Caco-2 (cell line): Measurements from ENCODE around the gene RYR1. TPM values are rescaled to one million over a fixed set of nuclear protein-coding genes. Genes with fewer than 3 reads are reported as not detected.

Experiments
- BruUV-seq: library from RNA; stranded (reverse); fragments of 400-500 nt; replicated peaks from 2 replicates; lab custom pipeline; 2021; lab: Mats Ljungman, UMichigan
- CTCF ChIA-PET: fragments of 300-600 bp; sonication (Branson Sonifier 250); formaldehyde crosslinking; loops from one replicate; lab custom pipeline; 2022; ENCODE audit warnings: antibody characterized with exemption; lab: Charles Lee
- POLR2A ChIA-PET: fragments of 300-600 bp; sonication (Branson Sonifier 250); formaldehyde crosslinking; loops from one replicate; lab custom pipeline; 2022; ENCODE audit warnings: antibody characterized with exemption; lab: Charles Lee
- DNase-seq, 2 experiments: peaks; one replicate each; pipeline versions ENCODE4 v3.0.0 to v3.0.0-alpha.2; 2020 to 2022
- H3K27me3 ChIP-seq: replicated peaks from 2 replicates; pipeline ENCODE4 v1.6.0; 2011; ENCODE audit warnings: low read length; ENCODE audit not compliant: control insufficient read depth, insufficient read depth
- H3K36me3 ChIP-seq: 2 replicates; pipeline ENCODE4 v1.5.1; 2011; ENCODE audit warnings: low read length; ENCODE audit not compliant: control insufficient read depth, insufficient read depth
- H3K4me1 ChIP-seq: fragments of 250-450 bp; sonication (Bioruptor Pico); 2 replicates; pipeline ENCODE4 v1.5.1; 2020; ENCODE audit warnings: mild to moderate bottlenecking
- H3K4me3 ChIP-seq: 2 replicates; pipeline ENCODE4 v1.5.1; 2011; ENCODE audit warnings: low read depth, mild to moderate bottlenecking, control low read depth, low read length
- H3K9me3 ChIP-seq: fragments of 250-450 bp; sonication (Bioruptor Pico); 2 replicates; pipeline ENCODE4 v1.5.1; 2020; ENCODE audit warnings: mild to moderate bottlenecking, moderate library complexity
- H3K27ac Mint-ChIP-seq: one replicate; pipeline ENCODE4 v1.8.0; 2022; ENCODE audit warnings: mixed read lengths; ENCODE audit not compliant: unreplicated experiment
- H3K27me3 Mint-ChIP-seq: one replicate; pipeline ENCODE4 v1.8.0; 2022; ENCODE audit warnings: mixed read lengths; ENCODE audit not compliant: insufficient read depth, unreplicated experiment
- H3K36me3 Mint-ChIP-seq: one replicate; pipeline ENCODE4 v1.8.0; 2022; ENCODE audit warnings: mild to moderate bottlenecking, mixed read lengths; ENCODE audit not compliant: insufficient read depth, unreplicated experiment
- H3K4me1 Mint-ChIP-seq: one replicate; pipeline ENCODE4 v1.8.0; 2022; ENCODE audit warnings: low read depth, mixed read lengths; ENCODE audit not compliant: unreplicated experiment
- H3K4me3 Mint-ChIP-seq: one replicate; pipeline ENCODE4 v1.8.0; 2022; ENCODE audit warnings: mild to moderate bottlenecking, moderate library complexity, mixed read lengths; ENCODE audit not compliant: unreplicated experiment
- H3K9me3 Mint-ChIP-seq: one replicate; pipeline ENCODE4 v1.8.0; 2022; ENCODE audit warnings: mixed read lengths; ENCODE audit not compliant: unreplicated experiment
- CTCF ChIP-seq, 2 experiments: fragments of 200-600 bp in 1 of 2; IDR thresholded peaks; 1 replicate in 1 of 2; 2 replicates in 1 of 2; pipeline versions ENCODE4 v1.5.1 to v1.8.0; 2011 to 2022; ENCODE audit warnings: antibody characterized with exemption in 1 of 2, control low read depth in 1 of 2, inconsistent platforms in 1 of 2, low read depth in 1 of 2, low read length in 1 of 2, mild to moderate bottlenecking in 1 of 2, moderate library complexity in 1 of 2; ENCODE audit not compliant: insufficient read depth in 1 of 2, severe bottlenecking in 1 of 2, unreplicated experiment in 1 of 2
- intact Hi-C: fragments of 100-400 bp; cut with micrococcal nuclease; formaldehyde crosslinking; loops from one replicate; pipeline ENCODE4 v1.10.0; 2022; ENCODE audit not compliant: unreplicated experiment
- total RNA-seq: library from RNA; stranded (reverse); gene quantifications from 2 replicates; pipeline ENCODE4 v1.2.3, GENCODE V29; 2022

RYR1 gene
- total RNA-seq, 1 experiment from 2014 or later = 5.6 TPM

GRCh38 chr19:38463365-38463764 lies 29.9 kb downstream of the RYR1 start:
- POLR2A ChIA-PET = no interaction called here

GRCh38 chr19:38464421-38465082 lies 31.1 kb downstream of the RYR1 start:
- no TSS peak for BruUV-seq
- intact Hi-C loops = no loop called here
- no peaks in the 10 kb centered on the region for H3K9me3 ChIP-seq
- POLR2A ChIA-PET = no interaction called here
- Mint-ChIP-seq H3K4me1 (no peaks in the 10 kb centered on the region), H3K27ac (no peak overlapping the region), H3K4me3 (no peak overlapping the region), H3K36me3 (no peaks in the 10 kb centered on the region), H3K9me3 (peaks cover 6% of the 10 kb centered on the region), H3K27me3 (peaks cover 15% of the 10 kb centered on the region)
- no peak overlapping the region for H3K4me3 ChIP-seq
- TF ChIP-seq CTCF (IDR thresholded peaks at IDR 0.05; ENCODE audit: insufficient read depth in 1 of 2, low read depth in 1 of 2, low read length in 1 of 2, severe bottlenecking in 1 of 2, unreplicated experiment in 1 of 2) = no peak
- H3K4me1 ChIP-seq = no peaks in the 10 kb centered on the region
- H3K36me3 ChIP-seq = no peaks in the 10 kb centered on the region
- CTCF ChIA-PET = no interaction called here
- H3K27me3 ChIP-seq = no peaks in the 10 kb centered on the region
- DNase-seq = no peak

More at GRCh38 chr19:38463365-38463764, 29.9 kb downstream of the RYR1 start:
- Mint-ChIP-seq H3K36me3 (no peaks in the 10 kb centered on the region), H3K4me3 (no peak overlapping the region), H3K27ac (no peak overlapping the region), H3K9me3 (peaks cover 11% of the 10 kb centered on the region), H3K4me1 (no peaks in the 10 kb centered on the region), H3K27me3 (peaks cover 17% of the 10 kb centered on the region)
- intact Hi-C loops = no loop called here
- TF ChIP-seq CTCF (IDR thresholded peaks at IDR 0.05; ENCODE audit: insufficient read depth in 1 of 2, low read depth in 1 of 2, low read length in 1 of 2, severe bottlenecking in 1 of 2, unreplicated experiment in 1 of 2) = no peak
- H3K36me3 ChIP-seq = no peaks in the 10 kb centered on the region
- H3K4me1 ChIP-seq = no peaks in the 10 kb centered on the region
- H3K9me3 ChIP-seq = no peaks in the 10 kb centered on the region
- CTCF ChIA-PET = no interaction called here
- H3K4me3 ChIP-seq = no peak overlapping the region
- BruUV-seq = no TSS peak
- no peaks in the 10 kb centered on the region for H3K27me3 ChIP-seq
- DNase-seq = no peak

- DNase-seq = no peak
- Mint-ChIP-seq H3K27ac (no peak overlapping the region), H3K36me3 (no peaks in the 10 kb centered on the region), H3K4me1 (no peaks in the 10 kb centered on the region), H3K27me3 (peaks cover 15% of the 10 kb centered on the region), H3K4me3 (no peak overlapping the region), H3K9me3 (no peaks in the 10 kb centered on the region)
- intact Hi-C loops = no loop called here
- TF ChIP-seq CTCF (IDR thresholded peaks at IDR 0.05; ENCODE audit: insufficient read depth in 1 of 2, low read depth in 1 of 2, low read length in 1 of 2, severe bottlenecking in 1 of 2, unreplicated experiment in 1 of 2) = no peak
- H3K27me3 ChIP-seq = no peaks in the 10 kb centered on the region
- no peaks in the 10 kb centered on the region for H3K36me3 ChIP-seq
- ChIA-PET CTCF (no interaction called here), POLR2A (no interaction called here)
- BruUV-seq = no TSS peak
- no peak overlapping the region for H3K4me3 ChIP-seq
- no peaks in the 10 kb centered on the region for H3K4me1 ChIP-seq
- H3K9me3 ChIP-seq = no peaks in the 10 kb centered on the region
Observed at GRCh38 chr19:38466050-38466449, 32.6 kb downstream of the RYR1 start.
